Measurements from ENCODE around the gene RALY.

- no peak for TF ChIP-seq CTCF (IDR thresholded peaks at IDR 0.05 in 2 of 3, conservative IDR thresholded peaks at IDR 0.05 in 1 of 3; ENCODE audit: control insufficient read depth in 2 of 3, extremely low read depth in 1 of 3, insufficient read depth in 1 of 3, low read depth in 3 of 3, low read length in 3 of 3)
- TF ChIP-seq ZNF274 (IDR thresholded peaks at IDR 0.05; ENCODE audit: insufficient read depth, insufficient read length): no peak
- no peak for TF ChIP-seq ATF2 (IDR thresholded peaks at IDR 0.05; ENCODE audit: low read length)
- TF ChIP-seq GATAD2B (conservative IDR thresholded peaks at IDR 0.05; ENCODE audit: low read depth): no peak
- TF ChIP-seq ZBTB4 (CRISPR knock-in tag; IDR thresholded peaks at IDR 0.05): no peak
- no peak for TF ChIP-seq POLR2A (IDR thresholded peaks at IDR 0.05; ENCODE audit: low read depth, low read length)
- TF ChIP-seq CEBPB (IDR thresholded peaks at IDR 0.05; ENCODE audit: borderline replicate concordance in 1 of 2, low read depth in 2 of 2, low read length in 2 of 2): no peak
- no peak for TF ChIP-seq IRF3 (IDR thresholded peaks at IDR 0.05)
- no peak for TF ChIP-seq NFIC (IDR thresholded peaks at IDR 0.05; ENCODE audit: low read depth, low read length)
These were observed 23.5 kb upstream of the RALY start for GRCh38 chr20:33970229-33970628.

Measured in GM12878 (cell line).